Lung (tissue), 12 donors: ENCODE measurements around the gene PLEKHG3. TPM values are rescaled to one million over a fixed set of nuclear protein-coding genes. Genes with fewer than 3 reads are reported as not detected.

Experiments used
- ATAC-seq: fragments of 200-7000 bp; cut with Tn5 transposase; one replicate; pipeline ENCODE4 v1.9.1; 2020; ENCODE audit warnings: moderate number of reproducible peaks; ENCODE audit not compliant: insufficient read depth, low FRiP score
- DNase-seq, 3 donors: peaks; one replicate each; pipeline ENCODE4 v3.0.0-alpha.2; 2013 to 2017
- H3K27ac ChIP-seq, 2 donors: one replicate each; pipeline ENCODE4 v1.5.1; 2013; ENCODE audit warnings: mild to moderate bottlenecking in 2 of 2, moderate library complexity in 2 of 2, control low read depth in 1 of 2, inconsistent platforms in 1 of 2, low read depth in 1 of 2, low read length in 1 of 2
- H3K27me3 ChIP-seq, 3 donors: one replicate each; pipeline ENCODE4 v1.5.1; 2013; ENCODE audit warnings: low read length in 2 of 3; ENCODE audit not compliant: control insufficient read depth in 3 of 3, insufficient read depth in 3 of 3
- H3K36me3 ChIP-seq, 4 donors: one replicate each; pipeline ENCODE4 v1.5.1; 2013; ENCODE audit warnings: low read length in 4 of 4, mild to moderate bottlenecking in 1 of 4, moderate library complexity in 1 of 4; ENCODE audit not compliant: control insufficient read depth in 4 of 4, insufficient read depth in 4 of 4
- H3K4me1 ChIP-seq, 5 donors: one replicate each; pipeline ENCODE4 v1.5.1; 2013; ENCODE audit warnings: low read length in 5 of 5, mild to moderate bottlenecking in 2 of 5, moderate library complexity in 1 of 5; ENCODE audit not compliant: control insufficient read depth in 5 of 5, insufficient read depth in 5 of 5
- H3K4me3 ChIP-seq: one replicate; pipeline ENCODE4 v1.5.1; 2013; ENCODE audit warnings: mild to moderate bottlenecking, control low read depth, moderate library complexity
- H3K9ac ChIP-seq, 2 donors: one replicate each; pipeline ENCODE4 v1.5.1; 2013; ENCODE audit warnings: low read length in 2 of 2, control low read depth in 1 of 2; ENCODE audit not compliant: insufficient read depth in 1 of 2
- H3K9me3 ChIP-seq, 4 donors: one replicate each; pipeline ENCODE4 v1.5.1; 2013; ENCODE audit warnings: low read length in 3 of 4, mild to moderate bottlenecking in 1 of 4, moderate library complexity in 1 of 4; ENCODE audit not compliant: control insufficient read depth in 4 of 4, insufficient read depth in 3 of 4
- WGBS, 2 donors: extraction: QIAGEN DNeasy Blood & Tissue Kit; methylation state at CpG; one replicate each; pipeline ENCODE4 v1.1.7; 2013; 5-methylcytosine and 5-hydroxymethylcytosine counted together
- polyA plus RNA-seq, 2 donors: library from polyadenylated mRNA; stranded (reverse); fragments of 200-250 nt; gene quantifications; one replicate each; pipeline ENCODE4 v1.2.1, GENCODE V29; 2013
- total RNA-seq, 2 donors: library from RNA; depleted of rRNA in 1 of 2; stranded (reverse); fragments of >200 nt in 1 of 2; gene quantifications; one replicate each; pipeline ENCODE4 v1.2.1, GENCODE V29; 2014 to 2021
- TF ChIP-seq, protein P1 (sequence below): IDR thresholded peaks from 2 replicates; pipeline ENCODE4 v1.5.1; 2012; ENCODE audit warnings: mild to moderate bottlenecking; ENCODE audit errors: control extremely low read depth, extremely low read depth
- donor health status: control.
- donor health status: control.
- donor health status: Bipolar disorder and iron deficiency.
- donor health status: healthy.
- donor health status: DM: yes; HTN: yes; CAD: no.

PLEKHG3 gene
- total and polyA plus RNA-seq, 4 donors, result 11.0 to 43.5 (median 21.5) TPM

GRCh38 chr14:64746298-64747250, 42.4 kb downstream of the PLEKHG3 start:
- no peak for ATAC-seq
- TF ChIP-seq, protein P1, sequence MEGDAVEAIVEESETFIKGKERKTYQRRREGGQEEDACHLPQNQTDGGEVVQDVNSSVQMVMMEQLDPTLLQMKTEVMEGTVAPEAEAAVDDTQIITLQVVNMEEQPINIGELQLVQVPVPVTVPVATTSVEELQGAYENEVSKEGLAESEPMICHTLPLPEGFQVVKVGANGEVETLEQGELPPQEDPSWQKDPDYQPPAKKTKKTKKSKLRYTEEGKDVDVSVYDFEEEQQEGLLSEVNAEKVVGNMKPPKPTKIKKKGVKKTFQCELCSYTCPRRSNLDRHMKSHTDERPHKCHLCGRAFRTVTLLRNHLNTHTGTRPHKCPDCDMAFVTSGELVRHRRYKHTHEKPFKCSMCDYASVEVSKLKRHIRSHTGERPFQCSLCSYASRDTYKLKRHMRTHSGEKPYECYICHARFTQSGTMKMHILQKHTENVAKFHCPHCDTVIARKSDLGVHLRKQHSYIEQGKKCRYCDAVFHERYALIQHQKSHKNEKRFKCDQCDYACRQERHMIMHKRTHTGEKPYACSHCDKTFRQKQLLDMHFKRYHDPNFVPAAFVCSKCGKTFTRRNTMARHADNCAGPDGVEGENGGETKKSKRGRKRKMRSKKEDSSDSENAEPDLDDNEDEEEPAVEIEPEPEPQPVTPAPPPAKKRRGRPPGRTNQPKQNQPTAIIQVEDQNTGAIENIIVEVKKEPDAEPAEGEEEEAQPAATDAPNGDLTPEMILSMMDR, result no peak
- Histone ChIP-seq H3K9ac (no peak overlapping the region), H3K4me3 (no peak overlapping the region), H3K9me3 (no peaks in the 10 kb centered on the region), H3K36me3 (peaks cover 0 to 26% (median 15%) of the 10 kb centered on the region in 4 donors), H3K4me1 (peaks cover 0 to 5% (median 0%) of the 10 kb centered on the region in 5 donors), H3K27me3 (no peaks in the 10 kb centered on the region), H3K27ac (no peak overlapping the region)
- no peak for DNase-seq
- 54 to 69% methylated on average over 12 of the region's 12 CpGs for WGBS, 2 donors

- peaks cover 0 to 21% (median 11%) of the 10 kb centered on the region in 4 donors for H3K36me3 ChIP-seq
- no peak overlapping the region for H3K9ac ChIP-seq
- H3K9me3 ChIP-seq, result no peaks in the 10 kb centered on the region
- H3K4me1 ChIP-seq, result peaks cover 0 to 5% (median 0%) of the 10 kb centered on the region in 5 donors
- no peak overlapping the region for H3K27ac ChIP-seq
- H3K4me3 ChIP-seq, result no peak overlapping the region
- no peaks in the 10 kb centered on the region for H3K27me3 ChIP-seq
- no peak for ATAC-seq
- TF ChIP-seq, protein P1, result no peak
- 79 to 85% methylated on average over 5 of the region's 5 CpGs for WGBS, 2 donors
- no peak for DNase-seq
Measured at GRCh38 chr14:64747327-64747726, 43.1 kb downstream of the PLEKHG3 start.

- H3K4me1 ChIP-seq, result peaks cover 0 to 5% (median 0%) of the 10 kb centered on the region in 5 donors
- ATAC-seq (no peak), DNase-seq (no peak)
- H3K9me3 ChIP-seq, result no peaks in the 10 kb centered on the region
- no peak overlapping the region for H3K4me3 ChIP-seq
- no peaks in the 10 kb centered on the region for H3K27me3 ChIP-seq
- H3K9ac ChIP-seq, result no peak overlapping the region
- H3K27ac ChIP-seq, result no peak overlapping the region
- WGBS, 2 donors, result 91 to 95% methylated on average over 6 of the region's 6 CpGs
- TF ChIP-seq, protein P1, result no peak
- H3K36me3 ChIP-seq, result peaks cover 0 to 10% (median 6%) of the 10 kb centered on the region in 4 donors
Measured at GRCh38 chr14:64748521-64748920, 44.3 kb downstream of the PLEKHG3 start.
